ENCODE measurements around the gene YIPF3.

YIPF3 gene

GRCh38 chr6:43515808-43516207 is 918 bp downstream of the YIPF3 start:
- H3K36me3 ChIP-seq (ENCODE audit: insufficient read depth, low read length) = peaks cover 57% of the 10 kb centered on the region
- no peak overlapping the region for H3K27ac ChIP-seq
- DNase-seq (ENCODE audit: low read depth, low spot score) = no peak
- no peaks in the 10 kb centered on the region for H3K9me3 ChIP-seq (ENCODE audit: low read depth, low read length)
- peak overlapping the region; percentile 99 for H3K4me3 ChIP-seq
- no peak for TF ChIP-seq FOXP2 (optimal IDR thresholded peaks at IDR 0.05; ENCODE audit: control extremely low read depth, extremely low read length, insufficient read depth)
- TF ChIP-seq POLR2AphosphoS5 (IDR thresholded peaks at IDR 0.05; ENCODE audit: borderline replicate concordance, low read depth, low read length) = no peak
- TF ChIP-seq EZH2 (IDR thresholded peaks at IDR 0.05) = no peak
- H3K9ac ChIP-seq (ENCODE audit: insufficient read length) = peak overlapping the region; percentile 96

- no peak for TF ChIP-seq EZH2 (IDR thresholded peaks at IDR 0.05)
- no peak for TF ChIP-seq POLR2AphosphoS5 (IDR thresholded peaks at IDR 0.05; ENCODE audit: borderline replicate concordance, low read depth, low read length)
- no peak for TF ChIP-seq FOXP2 (optimal IDR thresholded peaks at IDR 0.05; ENCODE audit: control extremely low read depth, extremely low read length, insufficient read depth)
- Histone ChIP-seq H3K27ac (no peak overlapping the region), H3K36me3 (ENCODE audit: insufficient read depth, low read length) (peaks cover 37% of the 10 kb centered on the region), H3K4me3 (no peak overlapping the region), H3K9me3 (ENCODE audit: low read depth, low read length) (no peaks in the 10 kb centered on the region), H3K9ac (ENCODE audit: insufficient read length) (no peak overlapping the region)
- DNase-seq (ENCODE audit: low read depth, low spot score) = no peak
These were observed 4.8 kb downstream of the YIPF3 start for GRCh38 chr6:43511824-43512415.

GRCh38 chr6:43510827-43511163 is 5.9 kb downstream of the YIPF3 start:
- Histone ChIP-seq H3K36me3 (ENCODE audit: insufficient read depth, low read length) (peaks cover 36% of the 10 kb centered on the region), H3K9me3 (ENCODE audit: low read depth, low read length) (no peaks in the 10 kb centered on the region), H3K27ac (no peak overlapping the region), H3K4me3 (no peak overlapping the region), H3K9ac (ENCODE audit: insufficient read length) (no peak overlapping the region)
- DNase-seq (ENCODE audit: low read depth, low spot score) = no peak
- TF ChIP-seq EZH2 (IDR thresholded peaks at IDR 0.05) (no peak), POLR2AphosphoS5 (IDR thresholded peaks at IDR 0.05; ENCODE audit: borderline replicate concordance, low read depth, low read length) (no peak), FOXP2 (optimal IDR thresholded peaks at IDR 0.05; ENCODE audit: control extremely low read depth, extremely low read length, insufficient read depth) (no peak)

GRCh38 chr6:43509984-43510826 is 6.5 kb downstream of the YIPF3 start, which contains the start of gene LRRC73:
Gene LRRC73 (minus strand): TSS chr6:43510346. CDS start chr6:43509785, 561 bp downstream.
- Histone ChIP-seq H3K9me3 (ENCODE audit: low read depth, low read length) (no peaks in the 10 kb centered on the region), H3K36me3 (ENCODE audit: insufficient read depth, low read length) (peaks cover 30% of the 10 kb centered on the region), H3K4me3 (peak within 1 kb of the TSS; percentile 82), H3K27ac (no peak within 1 kb of the TSS), H3K9ac (ENCODE audit: insufficient read length) (no peak within 1 kb of the TSS)
- no peak for DNase-seq (ENCODE audit: low read depth, low spot score)
- TF ChIP-seq EZH2 (IDR thresholded peaks at IDR 0.05) (no peak), FOXP2 (optimal IDR thresholded peaks at IDR 0.05; ENCODE audit: control extremely low read depth, extremely low read length, insufficient read depth) (no peak), POLR2AphosphoS5 (IDR thresholded peaks at IDR 0.05; ENCODE audit: borderline replicate concordance, low read depth, low read length) (no peak)

GRCh38 chr6:43509142-43509983 is 7.4 kb downstream of the YIPF3 start:
- peaks cover 24% of the 10 kb centered on the region; the same call in 1 of the 2 replicates for H3K36me3 ChIP-seq (ENCODE audit: insufficient read depth, low read length)
- H3K9me3 ChIP-seq (ENCODE audit: low read depth, low read length) = no peaks in the 10 kb centered on the region
- peak overlapping the region; percentile 82 for H3K4me3 ChIP-seq
- no peak overlapping the region for H3K9ac ChIP-seq (ENCODE audit: insufficient read length)
- TF ChIP-seq EZH2 (IDR thresholded peaks at IDR 0.05) = no peak
- no peak for TF ChIP-seq POLR2AphosphoS5 (IDR thresholded peaks at IDR 0.05; ENCODE audit: borderline replicate concordance, low read depth, low read length)
- TF ChIP-seq FOXP2 (optimal IDR thresholded peaks at IDR 0.05; ENCODE audit: control extremely low read depth, extremely low read length, insufficient read depth) = no peak
- no peak for DNase-seq (ENCODE audit: low read depth, low spot score)
- H3K27ac ChIP-seq = no peak overlapping the region

GRCh38 chr6:43508481-43509141 is 8.1 kb downstream of the YIPF3 start:
- no peaks in the 10 kb centered on the region for H3K9me3 ChIP-seq (ENCODE audit: low read depth, low read length)
- H3K9ac ChIP-seq (ENCODE audit: insufficient read length) = no peak overlapping the region
- H3K27ac ChIP-seq = no peak overlapping the region
- no peak overlapping the region for H3K4me3 ChIP-seq
- TF ChIP-seq FOXP2 (optimal IDR thresholded peaks at IDR 0.05; ENCODE audit: control extremely low read depth, extremely low read length, insufficient read depth) (no peak), POLR2AphosphoS5 (IDR thresholded peaks at IDR 0.05; ENCODE audit: borderline replicate concordance, low read depth, low read length) (no peak), EZH2 (IDR thresholded peaks at IDR 0.05) (no peak)
- DNase-seq (ENCODE audit: low read depth, low spot score) = no peak
- H3K36me3 ChIP-seq (ENCODE audit: insufficient read depth, low read length) = peaks cover 22% of the 10 kb centered on the region; the same call in 1 of the 2 replicates

GRCh38 chr6:43506667-43507471 is 9.9 kb downstream of the YIPF3 start:
- Histone ChIP-seq H3K9ac (ENCODE audit: insufficient read length) (no peak overlapping the region), H3K4me3 (no peak overlapping the region), H3K27ac (no peak overlapping the region), H3K36me3 (ENCODE audit: insufficient read depth, low read length) (peaks cover 9% of the 10 kb centered on the region; the same call in 1 of the 2 replicates), H3K9me3 (ENCODE audit: low read depth, low read length) (no peaks in the 10 kb centered on the region)
- peak; percentile 51 for DNase-seq (ENCODE audit: low read depth, low spot score)
- TF ChIP-seq POLR2AphosphoS5 (IDR thresholded peaks at IDR 0.05; ENCODE audit: borderline replicate concordance, low read depth, low read length) (0 out of 2 replicates have a peak, but pooled peaks have one; percentile 29), FOXP2 (optimal IDR thresholded peaks at IDR 0.05; ENCODE audit: control extremely low read depth, extremely low read length, insufficient read depth) (no peak), EZH2 (IDR thresholded peaks at IDR 0.05) (no peak)

Data from SK-N-MC (cell line).